ENCODE measurements around the gene SEPTIN8. TPM values are rescaled to one million over a fixed set of nuclear protein-coding genes. Genes with fewer than 3 reads are reported as not detected.

SEPTIN8 gene
- total RNA-seq, 1 experiment from 2014 or later: 38.2 TPM

- H3K4me3 Mint-ChIP-seq: no peak overlapping the region
- no peak overlapping the region for H2AFZ ChIP-seq (ENCODE audit: low read length)
These were observed 16.3 kb downstream of the SEPTIN8 start for GRCh38 chr5:132760601-132761317.

More at GRCh38 chr5:132760601-132761317, 16.3 kb downstream of the SEPTIN8 start:
- Histone ChIP-seq H3K79me1 (ENCODE audit: insufficient read depth, low read depth, low read length, poor library complexity, severe bottlenecking) (no peaks in the 10 kb centered on the region), H3K18ac (ENCODE audit: insufficient read length, low read depth, low read length) (no peak overlapping the region), H4K8ac (replicated peaks; ENCODE audit: insufficient read length, low read depth, low read length) (no peak overlapping the region), H3K23me2 (ENCODE audit: insufficient read length, low read depth, low read length, poor library complexity, severe bottlenecking) (no peaks in the 10 kb centered on the region), H4K5ac (ENCODE audit: insufficient read length, low read depth, low read length) (no peak overlapping the region), H3K14ac (ENCODE audit: insufficient read depth, low read length) (no peak overlapping the region), H2BK5ac (ENCODE audit: insufficient read length, low read length) (no peak overlapping the region), H3K9me3 (ENCODE audit: control insufficient read depth, low read depth, low read length) (no peaks in the 10 kb centered on the region), H3K4me2 (ENCODE audit: insufficient read depth, insufficient read length, low read length) (no peak overlapping the region), H2BK12ac (ENCODE audit: insufficient read length, low read depth, low read length) (no peak overlapping the region), H2BK20ac (ENCODE audit: low read depth, low read length, poor library complexity, severe bottlenecking) (no peak overlapping the region), H3K27me3 (ENCODE audit: insufficient read depth, low read length) (no peaks in the 10 kb centered on the region), H2AK5ac (ENCODE audit: insufficient read length, low read length) (no peak overlapping the region), H3K4me1 (ENCODE audit: insufficient read depth, low read length) (no peaks in the 10 kb centered on the region), H3K56ac (ENCODE audit: insufficient read length, low read depth, low read length) (no peak overlapping the region), H3K27ac (ENCODE audit: insufficient read length, low read depth, low read length) (no peak overlapping the region), H3T11ph (ENCODE audit: low read length) (no peak overlapping the region), H4K20me1 (ENCODE audit: control insufficient read depth, insufficient read depth, insufficient read length) (peaks cover 2% of the 10 kb centered on the region), H4K91ac (ENCODE audit: insufficient read length, low read depth, low read length) (no peak overlapping the region), H3K9ac (ENCODE audit: extremely low read depth, insufficient read length, low read length) (no peak overlapping the region), H2BK120ac (ENCODE audit: low read depth, low read length, poor library complexity, severe bottlenecking) (no peak overlapping the region), H3K4ac (ENCODE audit: low read depth, low read length) (no peak overlapping the region), H3K79me2 (ENCODE audit: insufficient read depth, low read length) (no peaks in the 10 kb centered on the region), H3K23ac (ENCODE audit: insufficient read length, low read depth, low read length) (no peak overlapping the region), H2BK15ac (ENCODE audit: low read depth, low read length) (no peak overlapping the region)
- WGBS (ENCODE audit: extremely low coverage, insufficient read length, low lambda C conversion rate): no CpG with 5 or more reads among the region's 21 CpGs
- peak; percentile 12 for DNase-seq
- peaks cover 5 to 37% (median 21%) of the 10 kb centered on the region in 3 experiments; a peak in 6 of 7 replicates for H3K36me3 Mint-ChIP-seq (ENCODE audit: insufficient read depth in 1 of 3, low read depth in 3 of 3)
- H3K4me1 Mint-ChIP-seq: peaks cover 0 to 2% of the 10 kb centered on the region in 2 experiments; a peak in 3 of 4 replicates
- H3K27me3 Mint-ChIP-seq (ENCODE audit: low read depth): no peaks in the 10 kb centered on the region; the same call in 1 of the 2 replicates
- no peaks in the 10 kb centered on the region for H3K9me3 Mint-ChIP-seq
- TF ChIP-seq CTCF (conservative IDR thresholded peaks at IDR 0.05): no peak
- no peak overlapping the region; a peak in 1 of 7 replicates for H3K27ac Mint-ChIP-seq

Data from H9 (cell line).